Spleen (tissue), 11 donors: ENCODE data around the gene PRSS57. TPM values are rescaled to one million over a fixed set of nuclear protein-coding genes. Genes with fewer than 3 reads are reported as not detected.

Experiments
- DNase-seq: peaks from one replicate; pipeline ENCODE4 v3.0.0-alpha.2; 2020
- H3K27ac ChIP-seq, 8 donors: fragments of 200-600 bp; sonication (generic) in 7 of 8; 1 replicate in 4 of 8; 2 replicates in 4 of 8; pipeline versions ENCODE4 v1.5.0 to v1.8.0; 2016 to 2021; ENCODE audit warnings: inconsistent platforms in 4 of 8, mild to moderate bottlenecking in 4 of 8, moderate library complexity in 1 of 8
- H3K27me3 ChIP-seq, 7 donors: fragments of 200-600 bp; sonication (generic) in 6 of 7; replicated peaks in 1 of 7; 1 replicate in 4 of 7; 2 replicates in 3 of 7; pipeline versions ENCODE4 v1.5.0 to v1.8.0; 2016 to 2021; ENCODE audit warnings: inconsistent platforms in 3 of 7, mild to moderate bottlenecking in 1 of 7
- H3K36me3 ChIP-seq, 6 donors: fragments of 200-600 bp; sonication (generic) in 5 of 6; 1 replicate in 4 of 6; 2 replicates in 2 of 6; pipeline versions ENCODE4 v1.5.0 to v1.8.0; 2016 to 2021; ENCODE audit warnings: inconsistent platforms in 2 of 6
- H3K4me1 ChIP-seq, 6 donors: fragments of 200-600 bp; sonication (generic) in 5 of 6; 1 replicate in 3 of 6; 2 replicates in 3 of 6; pipeline versions ENCODE4 v1.5.0 to v1.8.0; 2016 to 2021; ENCODE audit warnings: inconsistent platforms in 3 of 6
- H3K4me3 ChIP-seq, 8 donors: fragments of 200-600 bp; sonication (generic) in 7 of 8; 1 replicate in 4 of 8; 2 replicates in 4 of 8; pipeline versions ENCODE4 v1.5.0 to v1.8.0; 2016 to 2021; ENCODE audit warnings: inconsistent platforms in 4 of 8, mild to moderate bottlenecking in 4 of 8, moderate library complexity in 2 of 8
- H3K9me3 ChIP-seq, 8 donors: fragments of 200-600 bp; sonication (generic) in 7 of 8; 1 replicate in 4 of 8; 2 replicates in 4 of 8; pipeline versions ENCODE4 v1.5.0 to v1.8.0; 2016 to 2021; ENCODE audit warnings: inconsistent platforms in 4 of 8
- CTCF ChIP-seq, 11 experiments: fragments of 200-600 bp in 7 of 11; fragments of 450-650 bp in 4 of 11; sonication (generic) in 4 of 11; IDR thresholded peaks in 8 of 11; conservative IDR thresholded peaks in 3 of 11; 1 replicate in 7 of 11; 2 replicates in 4 of 11; pipeline versions ENCODE4 v1.4.0 to v1.8.0; 2016 to 2021; ENCODE audit warnings: antibody characterized with exemption in 11 of 11, inconsistent platforms in 4 of 11, mild to moderate bottlenecking in 1 of 11
- POLR2A ChIP-seq, 3 donors: fragments of 450-650 bp; IDR thresholded peaks; one replicate each; pipeline ENCODE4 v1.5.1; 2017; ENCODE audit warnings: antibody characterized with exemption in 3 of 3, mild to moderate bottlenecking in 1 of 3
- POLR2AphosphoS5 ChIP-seq, 3 donors: sonication (generic); formaldehyde crosslinking; IDR thresholded peaks; one replicate each; pipeline ENCODE4 v1.5.1; 2017; ENCODE audit warnings: antibody characterized with exemption in 3 of 3
- WGBS, 5 donors: extraction: QIAGEN DNeasy Blood & Tissue Kit in 3 of 5; methylation state at CpG; one replicate each; pipeline versions ENCODE4 v1.1.5 to v1.1.7; 2013 to 2018; 5-methylcytosine and 5-hydroxymethylcytosine counted together
- intact Hi-C: fragments of 100-400 bp; cut with DNase I; formaldehyde crosslinking; loops from one replicate; pipeline ENCODE4 v1.15.0; 2023; ENCODE audit warnings: low total_unique reads
- polyA plus RNA-seq, 3 donors: library from polyadenylated mRNA; stranded (reverse); fragments of 200-250 nt; gene quantifications; one replicate each; pipeline ENCODE4 v1.2.1, GENCODE V29; 2013
- total RNA-seq, 7 donors: library from RNA; depleted of rRNA in 3 of 7; stranded (reverse); fragments of >200 nt in 3 of 7; fragmentation: NEBNext Ultra II Directional in 4 of 7; extraction: Animal tissue kit (Norgen Biotek cat#: 25700) in 4 of 7; gene quantifications; one replicate each; pipeline versions ENCODE4 v1.1.0 to v1.2.1, GENCODE V29; 2016 to 2021
- donor health status: healthy with polysubstance abuse.
- donor health status: DM: no; HTN: no; CAD: no; lungs with moderate emphysema.
- donor health status: DM: no; HTN: no; CAD: no.
- donor health status: Bipolar disorder and iron deficiency.
- donor health status: healthy.
- donor health status: DM: no; HTN: no; CAD: no.
- donor health status: DM: yes; HTN: yes; CAD: no.

The PRSS57 gene
- total and polyA plus RNA-seq, 10 donors, result 0.24 to 2.5 (median 0.54) TPM; not detected in 2

GRCh38 chr19:656751-657559 is 38.3 kb downstream of the PRSS57 start:
- Histone ChIP-seq H3K4me1 (peaks cover 46 to 100% (median 80%) of the 10 kb centered on the region in 6 donors), H3K27me3 (no peaks in the 10 kb centered on the region), H3K27ac (peak overlapping the region in 5 of 8 donors; percentile 7 to 99 (median 98)), H3K4me3 (peak overlapping the region in 1 of 8 donors; percentile 1), H3K9me3 (no peaks in the 10 kb centered on the region), H3K36me3 (peaks cover 0 to 75% (median 38%) of the 10 kb centered on the region in 6 donors)
- peak; percentile 74 for DNase-seq
- WGBS, 5 donors, result 75 to 89% (median 84%) methylated on average over 33 to 43 of the region's 43 CpGs
- intact Hi-C loops, result no loop called here
- TF ChIP-seq POLR2AphosphoS5 (IDR thresholded peaks at IDR 0.05), result peak in 2 of 3 donors; percentile 20 to 55
- TF ChIP-seq CTCF (IDR thresholded peaks at IDR 0.05 in 8 of 11, conservative IDR thresholded peaks at IDR 0.05 in 3 of 11), result no peak
- no peak for TF ChIP-seq POLR2A (IDR thresholded peaks at IDR 0.05)

DNA sequence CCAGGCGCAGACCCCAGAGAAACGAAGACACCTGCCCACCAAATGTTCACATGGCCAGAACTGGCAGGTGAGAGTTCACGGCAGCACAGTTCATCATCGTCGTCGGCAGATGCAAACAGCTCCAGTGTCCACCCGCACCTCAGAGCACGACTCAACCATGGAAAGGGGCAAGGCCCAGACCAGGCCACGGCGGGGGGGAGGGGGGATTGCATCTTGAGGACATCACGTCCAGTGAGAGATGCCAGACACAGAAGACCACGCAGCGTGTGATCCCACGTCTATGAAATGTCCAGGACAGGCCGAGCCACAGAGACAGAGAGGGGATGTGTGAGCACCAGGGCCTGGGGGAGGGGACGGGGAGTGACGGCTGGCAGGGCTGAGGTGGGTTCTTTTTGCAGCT is 39.6 kb downstream of the PRSS57 start:
- Histone ChIP-seq H3K9me3 (no peaks in the 10 kb centered on the region), H3K27me3 (no peaks in the 10 kb centered on the region), H3K27ac (peak overlapping the region in 1 of 8 donors; percentile 99), H3K4me3 (no peak overlapping the region), H3K36me3 (peaks cover 0 to 88% (median 50%) of the 10 kb centered on the region in 6 donors), H3K4me1 (peaks cover 42 to 92% (median 72%) of the 10 kb centered on the region in 6 donors)
- peak; percentile 54 for DNase-seq
- TF ChIP-seq CTCF (IDR thresholded peaks at IDR 0.05 in 8 of 11, conservative IDR thresholded peaks at IDR 0.05 in 3 of 11) (no peak), POLR2AphosphoS5 (IDR thresholded peaks at IDR 0.05) (no peak), POLR2A (IDR thresholded peaks at IDR 0.05) (no peak)
- intact Hi-C loops, result no loop called here
- WGBS, 5 donors, result 81 to 90% (median 83%) methylated on average over 12 to 17 of the region's 17 CpGs

- no peak overlapping the region for H3K27ac ChIP-seq
- no peak overlapping the region for H3K4me3 ChIP-seq
- TF ChIP-seq POLR2AphosphoS5 (IDR thresholded peaks at IDR 0.05) (peak in 1 of 3 donors; percentile 16), CTCF (IDR thresholded peaks at IDR 0.05 in 8 of 11, conservative IDR thresholded peaks at IDR 0.05 in 3 of 11) (no peak), POLR2A (IDR thresholded peaks at IDR 0.05) (no peak)
- peaks cover 19 to 69% (median 49%) of the 10 kb centered on the region in 6 donors for H3K4me1 ChIP-seq
- WGBS, 5 donors, result 84 to 91% (median 87%) methylated on average over 6 to 17 of the region's 17 CpGs
- no peaks in the 10 kb centered on the region for H3K9me3 ChIP-seq
- intact Hi-C loops, result no loop called here
- no peak for DNase-seq
- no peaks in the 10 kb centered on the region for H3K27me3 ChIP-seq
- H3K36me3 ChIP-seq, result peaks cover 0 to 100% (median 67%) of the 10 kb centered on the region in 6 donors
Measured at GRCh38 chr19:653425-653824, 41.8 kb downstream of the PRSS57 start.
